Neural progenitor cell (in vitro differentiated cells): ENCODE measurements around the gene MAGI2.

ENCODE experiments used
- CTCF ChIP-seq: fragments of 200-600 bp; sonication (generic); IDR thresholded peaks from 2 replicates; pipeline ENCODE4 v1.5.1; 2017; ENCODE audit warnings: antibody characterized with exemption, mild to moderate bottlenecking
- EZH2 ChIP-seq: fragments of 200-600 bp; sonication (generic); IDR thresholded peaks from 2 replicates; pipeline ENCODE4 v1.6.1; 2017; ENCODE audit warnings: antibody characterized with exemption, mild to moderate bottlenecking, moderate library complexity
- EZH2phosphoT487 ChIP-seq: fragments of 200-600 bp; sonication (generic); IDR thresholded peaks from 2 replicates; pipeline ENCODE4 v1.6.1; 2017; ENCODE audit warnings: antibody characterized with exemption

- TF ChIP-seq CTCF (no peak), EZH2 (no peak), EZH2phosphoT487 (no peak)
Measured at GRCh38 chr7:78101076-78101475, 1352.4 kb downstream of the MAGI2 start.
